ENCODE data around the gene RTF1.

GRCh38 chr15:41411031-41411430, 5.9 kb upstream of the RTF1 start:
- TF ChIP-seq FOXM1 (IDR thresholded peaks at IDR 0.05; ENCODE audit: borderline replicate concordance) (no peak), SP1 (IDR thresholded peaks at IDR 0.05) (no peak), FOXA1 (IDR thresholded peaks at IDR 0.05) (no peak), CTBP1 (IDR thresholded peaks at IDR 0.05; ENCODE audit: borderline replicate concordance) (no peak), SUZ12 (IDR thresholded peaks at IDR 0.05) (no peak), PKNOX1 (IDR thresholded peaks at IDR 0.05) (no peak), BHLHE40 (IDR thresholded peaks at IDR 0.05; ENCODE audit: borderline replicate concordance) (no peak), ELF4 (IDR thresholded peaks at IDR 0.05) (no peak), ARNT (IDR thresholded peaks at IDR 0.05) (no peak), ZNF384 (IDR thresholded peaks at IDR 0.05) (no peak), FOXK2 (IDR thresholded peaks at IDR 0.05) (no peak), NFRKB (IDR thresholded peaks at IDR 0.05) (no peak), TARDBP (IDR thresholded peaks at IDR 0.05) (no peak), L3MBTL2 (conservative IDR thresholded peaks at IDR 0.05) (no peak)

All from HEK293T (cell line).